Upper lobe of left lung (tissue), 4 donors: ENCODE results near the gene CLEC7A.

ENCODE experiments used
- POLR2AphosphoS5 ChIP-seq, 2 donors: sonication (generic); formaldehyde crosslinking; IDR thresholded peaks; one replicate each; pipeline ENCODE4 v1.5.1; 2017; ENCODE audit warnings: antibody characterized with exemption in 2 of 2
- TF ChIP-seq, protein P1 (sequence below), 6 experiments: fragments of 450-650 bp in 4 of 6; fragments of 200-600 bp in 2 of 6; sonication (generic) in 2 of 6; IDR thresholded peaks; one replicate each; pipeline ENCODE4 v1.5.1; 2016 to 2019; ENCODE audit warnings: antibody characterized with exemption in 6 of 6

DNA sequence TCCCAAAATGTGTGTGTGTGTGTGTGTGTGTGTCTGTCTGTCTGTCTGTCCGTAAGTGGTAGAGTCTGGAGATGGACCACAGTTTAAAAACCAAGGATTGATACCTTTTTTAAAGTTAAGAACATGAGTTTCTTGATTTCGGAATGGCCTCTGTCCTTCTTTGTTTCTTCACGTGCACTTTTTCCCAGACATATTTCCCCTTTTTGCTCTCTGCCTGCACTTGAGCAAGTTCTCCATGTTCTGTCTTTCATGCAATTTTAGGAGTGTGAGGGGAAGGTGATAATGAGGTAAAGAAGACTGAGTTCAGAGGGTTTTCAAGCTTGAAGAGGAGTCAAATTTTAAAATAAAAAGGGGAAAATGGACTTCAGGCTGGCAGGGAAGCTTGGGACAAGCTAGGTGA, 29.3 kb upstream of the CLEC7A start:
- TF ChIP-seq, protein P1, sequence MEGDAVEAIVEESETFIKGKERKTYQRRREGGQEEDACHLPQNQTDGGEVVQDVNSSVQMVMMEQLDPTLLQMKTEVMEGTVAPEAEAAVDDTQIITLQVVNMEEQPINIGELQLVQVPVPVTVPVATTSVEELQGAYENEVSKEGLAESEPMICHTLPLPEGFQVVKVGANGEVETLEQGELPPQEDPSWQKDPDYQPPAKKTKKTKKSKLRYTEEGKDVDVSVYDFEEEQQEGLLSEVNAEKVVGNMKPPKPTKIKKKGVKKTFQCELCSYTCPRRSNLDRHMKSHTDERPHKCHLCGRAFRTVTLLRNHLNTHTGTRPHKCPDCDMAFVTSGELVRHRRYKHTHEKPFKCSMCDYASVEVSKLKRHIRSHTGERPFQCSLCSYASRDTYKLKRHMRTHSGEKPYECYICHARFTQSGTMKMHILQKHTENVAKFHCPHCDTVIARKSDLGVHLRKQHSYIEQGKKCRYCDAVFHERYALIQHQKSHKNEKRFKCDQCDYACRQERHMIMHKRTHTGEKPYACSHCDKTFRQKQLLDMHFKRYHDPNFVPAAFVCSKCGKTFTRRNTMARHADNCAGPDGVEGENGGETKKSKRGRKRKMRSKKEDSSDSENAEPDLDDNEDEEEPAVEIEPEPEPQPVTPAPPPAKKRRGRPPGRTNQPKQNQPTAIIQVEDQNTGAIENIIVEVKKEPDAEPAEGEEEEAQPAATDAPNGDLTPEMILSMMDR (IDR thresholded peaks at IDR 0.05): no peak
- TF ChIP-seq POLR2AphosphoS5 (IDR thresholded peaks at IDR 0.05): no peak
